Rectal smooth muscle tissue (tissue), 1 donor: ENCODE results near the gene MAN1A1.

ENCODE experiments used
- H3K27ac ChIP-seq: one replicate; pipeline ENCODE4 v1.7.0; 2013; ENCODE audit warnings: low read depth, low read length, inconsistent platforms
- H3K27me3 ChIP-seq: one replicate; pipeline ENCODE4 v1.7.0; 2013; ENCODE audit warnings: low read length; ENCODE audit not compliant: control insufficient read depth, insufficient read depth
- H3K36me3 ChIP-seq: one replicate; pipeline ENCODE4 v1.7.0; 2013; ENCODE audit warnings: low read length; ENCODE audit not compliant: control insufficient read depth, insufficient read depth
- H3K4me1 ChIP-seq: one replicate; pipeline ENCODE4 v1.7.0; 2013; ENCODE audit warnings: low read length; ENCODE audit not compliant: control insufficient read depth, insufficient read depth
- H3K4me3 ChIP-seq: one replicate; pipeline ENCODE4 v1.7.0; 2013; ENCODE audit warnings: low read length
- H3K9ac ChIP-seq: one replicate; pipeline ENCODE4 v1.7.0; 2013; ENCODE audit warnings: low read length

MAN1A1 gene

DNA sequence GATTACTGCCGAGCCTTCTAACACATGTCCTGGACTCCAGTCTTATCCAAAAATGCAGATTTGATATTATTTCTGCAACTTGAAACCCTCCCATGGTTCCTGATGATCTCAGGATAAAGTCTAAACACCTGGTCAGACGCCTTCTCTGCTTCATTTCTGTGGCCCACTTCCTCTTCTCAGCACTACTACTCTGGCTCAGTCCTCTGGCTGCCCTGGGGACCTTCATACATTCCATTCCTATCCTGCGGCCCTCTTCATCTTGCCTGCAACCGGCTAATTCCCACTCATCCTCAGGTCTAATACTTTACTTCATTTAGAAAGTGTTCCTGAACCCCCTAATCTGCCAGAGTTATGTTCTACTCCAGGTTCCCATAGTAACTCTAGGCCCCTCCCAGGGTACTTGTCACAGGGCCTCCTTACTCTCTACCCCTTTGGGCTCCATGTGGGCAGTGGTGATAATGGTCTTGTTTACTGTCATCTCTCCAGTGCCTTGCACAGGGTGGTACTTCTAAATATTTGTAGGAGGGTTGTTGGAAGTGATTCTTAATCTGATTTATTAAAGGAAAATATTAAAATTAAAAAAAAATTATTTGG, 18.9 kb downstream of the MAN1A1 start:
- Histone ChIP-seq H3K9ac (no peak overlapping the region), H3K36me3 (peaks cover 7% of the 10 kb centered on the region), H3K27ac (no peak overlapping the region), H3K4me3 (no peak overlapping the region), H3K27me3 (no peaks in the 10 kb centered on the region), H3K4me1 (no peaks in the 10 kb centered on the region)

DNA sequence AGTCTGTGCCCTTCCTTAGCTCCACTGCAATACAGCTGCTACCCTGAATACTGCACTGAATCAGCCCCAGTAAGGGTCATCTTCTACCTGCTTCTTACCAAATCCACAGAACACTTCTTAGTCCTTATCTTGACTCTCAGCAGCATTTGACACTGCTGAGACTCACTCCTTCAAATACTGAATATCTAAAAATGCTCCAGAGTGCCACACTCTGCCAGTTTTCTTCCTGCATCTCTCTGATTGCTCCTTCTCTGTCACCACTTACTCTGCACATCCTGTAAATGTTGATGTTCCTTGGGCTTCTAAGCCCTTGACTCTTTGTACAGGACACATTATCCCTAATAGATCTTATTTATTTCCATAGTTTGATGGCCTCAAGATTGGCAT, 19.8 kb downstream of the MAN1A1 start:
- no peak overlapping the region for H3K9ac ChIP-seq
- H3K27ac ChIP-seq: no peak overlapping the region
- no peaks in the 10 kb centered on the region for H3K4me1 ChIP-seq
- no peak overlapping the region for H3K4me3 ChIP-seq
- H3K27me3 ChIP-seq: no peaks in the 10 kb centered on the region
- H3K36me3 ChIP-seq: peaks cover 7% of the 10 kb centered on the region

DNA sequence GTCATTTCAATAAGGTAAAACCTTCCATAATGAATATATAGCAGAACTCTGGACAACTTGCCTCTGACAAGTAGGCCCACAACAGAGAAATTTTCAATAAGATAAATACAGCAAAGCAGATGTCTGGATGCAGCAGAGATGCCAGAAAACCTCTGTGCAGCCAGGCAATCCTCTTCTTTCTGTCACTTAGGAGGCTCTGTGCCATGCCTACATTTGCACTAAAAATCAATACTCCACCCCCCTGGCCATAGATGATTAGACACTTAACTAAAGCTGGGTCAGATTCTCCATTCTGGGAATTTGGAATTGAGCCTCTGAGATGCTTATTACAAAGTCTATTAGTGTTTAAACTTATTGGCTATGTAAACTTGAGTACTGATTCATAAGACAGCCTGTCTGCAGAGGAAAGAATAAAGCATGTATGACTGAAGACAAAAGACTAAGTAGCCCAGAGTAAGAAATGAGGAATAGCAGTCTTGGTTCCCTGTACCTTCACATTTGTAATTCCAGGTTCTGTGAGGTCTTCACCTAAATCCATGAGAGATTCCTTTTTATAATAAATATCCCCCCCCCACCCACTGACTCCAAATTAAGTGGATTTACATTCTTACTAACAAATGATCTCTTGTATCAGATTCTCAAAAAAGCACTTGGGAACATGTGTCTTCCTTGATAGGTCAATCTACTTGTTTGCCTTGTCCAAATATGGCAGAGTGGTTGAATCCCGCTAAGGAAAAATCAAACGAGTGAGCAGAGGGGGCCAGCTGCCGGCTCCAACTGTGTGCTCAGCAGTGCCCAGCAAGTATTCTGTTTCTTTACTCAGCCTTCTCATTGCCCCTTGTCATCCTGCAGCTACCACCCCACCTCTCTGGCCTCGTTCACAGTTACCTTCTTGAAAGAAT, 20.4 kb downstream of the MAN1A1 start:
- no peak overlapping the region for H3K27ac ChIP-seq
- H3K4me3 ChIP-seq: no peak overlapping the region
- H3K4me1 ChIP-seq: no peaks in the 10 kb centered on the region
- no peaks in the 10 kb centered on the region for H3K27me3 ChIP-seq
- H3K36me3 ChIP-seq: peaks cover 7% of the 10 kb centered on the region
- H3K9ac ChIP-seq: no peak overlapping the region

DNA sequence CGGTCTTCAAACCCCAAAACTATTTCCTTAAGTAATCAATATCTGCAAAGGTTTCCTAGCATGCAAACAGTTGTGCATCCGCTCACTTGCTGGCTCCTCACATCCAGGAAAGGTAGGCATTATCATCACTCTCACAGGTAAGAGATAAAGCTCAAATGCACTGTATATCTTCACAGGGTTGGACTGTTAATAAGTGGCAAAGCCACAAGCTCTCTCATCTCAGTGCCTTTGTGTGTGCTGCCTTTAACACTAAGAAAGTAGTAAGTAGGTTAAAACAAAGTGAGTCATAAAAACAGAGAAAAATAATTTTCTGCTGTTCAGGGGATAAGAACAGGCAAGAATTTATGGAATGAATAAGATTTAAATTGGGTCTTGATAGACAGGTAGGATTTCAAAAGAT, 21.3 kb downstream of the MAN1A1 start:
- Histone ChIP-seq H3K4me3 (no peak overlapping the region), H3K9ac (no peak overlapping the region), H3K36me3 (peaks cover 7% of the 10 kb centered on the region), H3K27me3 (no peaks in the 10 kb centered on the region), H3K4me1 (no peaks in the 10 kb centered on the region), H3K27ac (no peak overlapping the region)

DNA sequence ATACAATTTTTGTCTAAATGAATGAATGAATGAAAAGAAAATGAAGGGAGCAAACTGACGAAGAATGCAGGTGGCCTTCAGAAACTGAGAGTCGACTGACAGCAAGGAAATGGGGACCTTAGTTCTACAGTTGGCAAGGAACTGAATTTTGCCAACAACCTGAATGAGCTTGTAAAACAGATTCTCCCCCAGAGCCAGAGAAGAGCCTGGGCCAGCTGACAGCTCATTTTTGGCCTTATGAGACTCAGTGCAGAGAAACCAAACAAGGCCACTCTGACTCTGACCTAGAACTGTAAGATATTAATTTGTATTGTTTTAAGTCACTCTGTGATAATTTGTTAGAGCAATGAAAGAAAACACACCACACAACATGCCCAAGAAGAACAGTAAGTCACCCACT, 21.8 kb downstream of the MAN1A1 start:
- Histone ChIP-seq H3K4me1 (no peaks in the 10 kb centered on the region), H3K9ac (no peak overlapping the region)

DNA sequence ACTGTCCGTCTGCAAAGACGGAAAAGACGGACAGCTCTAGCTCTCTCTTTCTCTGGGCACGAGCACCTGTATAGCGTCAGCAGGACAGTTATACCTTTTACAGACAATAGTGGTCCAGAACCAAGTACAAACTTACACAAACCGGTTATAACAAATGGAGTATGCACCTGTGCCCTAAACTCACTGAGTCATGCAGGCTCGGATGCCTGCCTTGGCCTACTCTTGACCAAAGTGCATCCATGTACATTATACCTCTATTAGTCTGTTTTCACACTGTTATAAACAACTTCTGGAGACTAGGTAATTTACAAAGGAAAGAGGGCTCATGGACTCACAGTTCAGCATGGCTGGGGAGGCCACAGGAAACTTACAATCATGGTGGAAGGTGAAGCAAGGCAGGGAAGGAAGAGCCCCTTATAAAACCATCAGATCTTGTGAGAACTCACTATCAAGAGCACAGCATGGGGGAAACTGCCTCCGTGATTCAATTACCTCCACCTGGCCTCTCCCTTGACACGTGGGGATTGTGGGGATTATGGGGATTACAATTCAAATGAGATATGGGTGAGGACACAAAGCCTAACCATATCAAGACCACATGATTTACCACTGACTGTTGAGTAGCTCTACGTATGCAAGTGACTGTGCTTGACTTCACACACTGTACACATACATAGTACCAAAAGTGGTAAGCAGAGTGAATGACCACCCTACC, 23.1 kb downstream of the MAN1A1 start:
- no peak overlapping the region for H3K27ac ChIP-seq
- no peak overlapping the region for H3K4me3 ChIP-seq
- no peaks in the 10 kb centered on the region for H3K27me3 ChIP-seq
- H3K4me1 ChIP-seq: no peaks in the 10 kb centered on the region
- no peak overlapping the region for H3K9ac ChIP-seq
- peaks cover 7% of the 10 kb centered on the region for H3K36me3 ChIP-seq

More for the DNA sequence above, 21.8 kb downstream of the MAN1A1 start:
- no peaks in the 10 kb centered on the region for H3K27me3 ChIP-seq
- peaks cover 7% of the 10 kb centered on the region for H3K36me3 ChIP-seq
- no peak overlapping the region for H3K4me3 ChIP-seq
- H3K27ac ChIP-seq: no peak overlapping the region

DNA sequence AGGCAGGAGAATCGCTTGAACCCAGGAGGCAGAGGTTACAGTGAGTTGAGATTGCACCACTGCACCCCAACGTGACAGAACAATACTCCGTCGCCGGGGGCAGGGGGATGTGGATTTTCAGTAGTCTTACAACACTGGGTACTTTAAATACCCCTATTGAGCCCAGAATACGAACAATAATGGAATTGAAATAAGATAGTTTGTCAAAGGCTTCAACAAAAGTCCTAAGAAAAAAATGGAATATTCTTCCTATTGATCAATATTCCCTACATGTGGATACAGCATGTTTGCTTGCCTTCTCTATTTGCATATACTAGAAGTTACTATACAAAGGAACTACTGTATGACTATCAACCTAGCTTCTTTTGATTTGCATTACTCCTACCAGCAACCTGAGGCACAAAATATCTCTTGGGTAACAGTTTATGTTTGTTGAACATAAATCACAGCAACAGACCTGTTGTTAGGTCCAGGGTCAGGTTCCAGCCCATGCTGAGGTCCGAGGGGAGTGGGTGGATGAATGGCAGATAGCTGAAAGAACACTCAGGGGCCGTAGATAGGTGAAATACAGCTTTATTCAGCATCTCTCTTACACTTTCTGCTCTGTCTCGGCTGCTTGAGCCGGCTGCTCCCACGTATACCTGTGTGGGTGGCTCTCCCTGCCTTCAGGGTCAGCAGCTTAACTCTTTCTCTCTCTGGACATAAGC, 23.8 kb downstream of the MAN1A1 start:
- no peak overlapping the region for H3K9ac ChIP-seq
- H3K4me3 ChIP-seq: no peak overlapping the region
- H3K27me3 ChIP-seq: no peaks in the 10 kb centered on the region
- H3K4me1 ChIP-seq: no peaks in the 10 kb centered on the region
- H3K27ac ChIP-seq: no peak overlapping the region
- H3K36me3 ChIP-seq: peaks cover 7% of the 10 kb centered on the region

DNA sequence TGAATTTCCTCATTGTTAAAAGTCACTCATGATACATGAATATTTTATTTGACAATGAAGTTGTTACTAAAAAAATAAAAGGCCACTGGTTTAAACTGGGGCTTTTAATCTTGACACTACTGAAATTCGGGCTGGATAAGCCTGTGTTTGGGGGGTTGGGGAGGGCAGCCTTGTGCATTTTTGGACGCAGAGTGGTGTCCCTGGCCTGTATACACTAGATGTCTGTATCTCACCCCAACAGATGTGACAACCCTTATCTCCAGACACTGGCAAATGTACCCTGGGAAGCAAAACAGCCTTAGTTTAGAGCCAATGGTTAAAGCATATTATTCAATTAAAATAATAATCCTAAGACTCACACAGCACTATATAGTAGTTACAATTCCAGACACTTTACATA, 24.8 kb downstream of the MAN1A1 start:
- Histone ChIP-seq H3K27ac (no peak overlapping the region), H3K9ac (no peak overlapping the region), H3K36me3 (peaks cover 7% of the 10 kb centered on the region), H3K4me1 (no peaks in the 10 kb centered on the region), H3K27me3 (no peaks in the 10 kb centered on the region), H3K4me3 (no peak overlapping the region)

DNA sequence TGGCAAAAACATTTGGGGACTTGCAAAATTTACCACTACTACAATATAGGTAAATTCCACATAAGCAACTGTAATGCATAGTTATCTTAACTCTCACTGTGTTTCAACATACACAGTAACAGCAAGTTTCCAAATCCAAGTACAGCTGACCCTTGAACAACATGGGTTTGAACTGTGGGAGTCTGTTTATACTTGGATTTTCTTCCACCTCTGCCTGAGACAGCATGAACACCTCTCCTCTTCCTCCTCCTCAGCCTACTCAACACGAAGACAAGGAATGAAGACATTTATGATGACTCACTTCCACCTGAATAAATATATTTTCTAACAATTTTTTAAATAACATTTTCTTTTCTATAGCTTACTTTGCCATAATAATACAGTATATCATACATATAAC, 25.6 kb downstream of the MAN1A1 start:
- H3K4me1 ChIP-seq: no peaks in the 10 kb centered on the region
- H3K4me3 ChIP-seq: no peak overlapping the region
- H3K36me3 ChIP-seq: peaks cover 7% of the 10 kb centered on the region
- H3K27me3 ChIP-seq: no peaks in the 10 kb centered on the region
- H3K27ac ChIP-seq: no peak overlapping the region
- no peak overlapping the region for H3K9ac ChIP-seq

DNA sequence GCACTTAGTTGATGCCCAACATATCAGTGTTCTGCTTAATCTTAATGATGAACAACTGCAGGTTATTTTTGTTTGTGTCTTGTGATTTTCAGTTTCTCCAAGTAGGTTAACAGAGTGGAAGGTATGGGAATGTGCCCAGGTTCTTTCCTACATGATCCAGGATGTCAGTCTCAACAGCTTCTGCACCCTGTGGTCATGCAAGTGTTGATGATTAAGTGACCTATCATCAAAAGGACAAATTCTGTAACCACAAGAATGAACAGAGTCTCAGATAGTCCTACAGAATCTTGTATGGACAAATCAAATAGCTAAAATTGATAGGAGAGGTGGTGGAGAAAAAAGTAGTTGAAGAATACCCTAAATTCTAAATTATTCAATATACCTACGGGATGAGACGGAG, 26.1 kb downstream of the MAN1A1 start:
- Histone ChIP-seq H3K4me3 (no peak overlapping the region), H3K36me3 (peaks cover 7% of the 10 kb centered on the region), H3K9ac (no peak overlapping the region), H3K27me3 (no peaks in the 10 kb centered on the region), H3K27ac (no peak overlapping the region), H3K4me1 (no peaks in the 10 kb centered on the region)

- Histone ChIP-seq H3K4me3 (no peak overlapping the region), H3K4me1 (no peaks in the 10 kb centered on the region), H3K27me3 (no peaks in the 10 kb centered on the region), H3K27ac (no peak overlapping the region), H3K36me3 (peaks cover 7% of the 10 kb centered on the region), H3K9ac (no peak overlapping the region)
Observed at GRCh38 chr6:119322715-119323350, 26.7 kb downstream of the MAN1A1 start.

DNA sequence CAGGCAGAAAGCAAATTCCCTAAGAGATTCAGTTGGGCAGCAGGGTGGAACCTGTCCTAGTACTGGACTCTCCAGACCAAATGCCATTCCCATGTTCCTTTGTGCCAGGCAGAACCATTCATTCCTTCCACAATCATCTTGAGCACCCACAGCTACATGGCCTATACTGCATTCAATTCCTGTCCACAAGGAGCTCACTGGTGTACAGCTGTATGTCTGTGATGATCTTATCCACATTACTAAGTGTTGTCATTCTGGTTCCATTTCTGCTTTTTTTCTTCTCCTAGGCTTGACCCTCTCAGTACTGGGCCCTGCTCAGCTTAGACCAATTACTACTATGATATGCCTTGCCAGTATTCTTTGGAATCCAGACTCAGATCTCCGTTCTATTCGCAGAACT, 27.5 kb downstream of the MAN1A1 start:
- Histone ChIP-seq H3K36me3 (peaks cover 7% of the 10 kb centered on the region), H3K4me3 (no peak overlapping the region), H3K27ac (no peak overlapping the region), H3K9ac (no peak overlapping the region), H3K27me3 (no peaks in the 10 kb centered on the region), H3K4me1 (no peaks in the 10 kb centered on the region)
